ENCODE measurements around the gene DISC1.

DISC1 gene

GRCh38 chr1:231674575-231674974 lies 48.0 kb downstream of the DISC1 start:
- no peak for DNase-seq

DNA sequence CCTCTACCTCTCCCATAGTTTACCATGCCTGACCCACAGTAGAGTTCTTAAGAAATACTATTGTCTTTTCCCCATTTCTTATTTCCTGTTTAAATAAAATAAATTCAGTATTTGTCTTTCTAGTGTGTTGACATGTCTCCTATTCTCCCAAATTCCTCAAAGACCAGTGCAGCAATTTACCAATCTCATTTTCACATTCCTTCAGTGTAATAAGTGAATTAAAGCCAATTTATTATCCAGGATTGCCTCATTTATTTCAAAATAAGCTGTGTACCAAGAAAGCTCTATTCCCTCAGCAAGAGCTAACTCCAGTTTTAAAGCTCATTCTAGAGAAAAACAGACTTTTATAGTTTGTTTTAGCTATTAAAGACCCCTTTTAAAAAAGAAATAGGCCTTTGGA lies 49.9 kb downstream of the DISC1 start:
- no peak for DNase-seq

DNA sequence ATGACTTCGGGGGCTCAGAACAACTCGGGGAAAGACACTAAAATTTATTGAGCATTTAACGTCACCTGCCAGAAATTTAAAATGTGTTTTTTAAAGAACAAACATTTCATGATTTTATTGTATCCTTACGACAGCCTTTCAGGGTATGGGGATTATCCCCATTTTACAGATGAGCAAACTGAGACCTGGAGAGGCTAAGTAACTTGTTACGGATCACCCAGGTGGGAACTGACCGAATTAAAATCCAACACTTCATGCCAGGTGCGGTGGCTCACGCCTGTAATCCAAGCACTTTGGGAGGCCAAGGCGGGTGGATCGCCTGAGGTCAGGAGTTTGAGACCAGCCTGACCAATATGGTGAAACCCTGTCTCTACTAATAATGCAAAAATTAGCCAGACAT lies 50.9 kb downstream of the DISC1 start:
- no peak for DNase-seq

DNA sequence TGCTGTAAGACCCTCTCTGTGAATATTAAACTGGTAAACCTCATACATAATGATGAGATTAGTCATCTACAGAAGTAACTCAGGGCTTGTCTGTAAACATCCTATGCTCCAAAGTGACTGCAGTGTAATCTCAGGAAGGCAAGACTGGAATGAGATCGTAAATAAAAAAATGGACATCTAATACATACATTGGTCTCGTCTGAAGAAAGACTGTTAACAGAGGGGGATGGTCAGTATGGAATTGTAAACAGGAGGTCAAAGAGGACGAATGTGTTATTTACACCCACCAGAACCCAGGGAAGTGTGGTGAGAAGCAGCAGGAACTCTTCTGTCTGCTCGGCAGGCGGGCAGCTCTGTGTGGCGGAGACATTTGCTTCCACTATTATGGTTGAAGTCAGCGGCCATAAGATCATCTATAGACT lies 51.4 kb downstream of the DISC1 start:
- DNase-seq = no peak

DNA sequence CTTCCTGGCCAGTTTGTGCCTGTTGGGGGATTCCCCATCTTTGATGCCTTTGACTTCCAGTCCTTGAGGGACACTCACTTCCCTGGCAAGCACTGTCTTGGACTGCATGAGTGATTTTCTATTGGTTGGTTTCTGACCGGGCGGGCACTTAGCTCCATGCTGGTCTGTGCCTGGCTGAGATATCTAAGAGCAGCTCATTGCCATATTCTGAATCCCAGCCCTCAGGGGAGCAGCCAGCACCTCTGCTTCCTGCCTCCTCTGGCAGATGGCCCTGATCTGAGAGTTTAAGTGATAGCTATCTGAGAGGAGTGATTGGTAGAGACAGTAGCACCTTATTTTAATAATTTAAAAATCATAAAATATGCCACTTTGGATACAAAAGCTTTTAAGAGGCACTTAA lies 52.5 kb downstream of the DISC1 start:
- no peak for DNase-seq

DNA sequence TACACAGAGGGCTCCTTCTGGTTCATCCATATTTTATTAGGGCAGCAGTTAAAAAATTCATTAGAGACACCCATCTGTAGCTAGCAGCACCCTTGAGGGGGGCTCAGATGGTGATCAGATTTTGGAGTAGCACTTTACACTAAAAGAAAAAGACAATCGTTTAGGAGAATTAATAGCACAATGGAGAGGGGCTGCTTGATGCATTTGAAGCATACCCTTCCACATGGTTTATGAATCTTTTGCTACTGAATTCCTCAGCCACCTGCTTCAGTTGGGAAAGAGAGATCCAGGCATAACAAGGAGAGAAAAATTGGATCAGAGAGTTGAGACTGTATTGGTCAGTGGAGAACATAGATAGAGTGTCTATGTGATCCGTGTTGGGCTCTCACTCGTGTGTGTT lies 54.4 kb downstream of the DISC1 start:
- no peak for DNase-seq

DNA sequence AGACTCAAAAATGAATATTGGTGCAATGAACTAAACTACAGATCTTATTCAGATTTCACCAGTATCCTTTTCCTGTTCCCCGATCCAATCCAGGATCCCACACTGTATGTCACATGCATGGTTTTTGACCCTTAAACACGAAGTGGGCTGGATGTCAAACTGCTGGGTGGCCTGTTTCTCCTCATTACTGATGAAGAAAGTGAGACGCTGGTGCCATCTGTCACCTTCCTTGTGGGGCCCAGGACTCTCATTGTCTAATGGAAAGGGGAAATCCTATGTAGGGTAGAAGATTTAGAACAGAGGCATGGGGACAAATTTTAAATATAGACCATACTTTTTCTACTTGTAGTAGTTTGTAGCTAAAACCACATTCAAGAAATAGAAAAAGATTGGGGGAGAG lies 56.2 kb downstream of the DISC1 start:
- no peak for DNase-seq

DNA sequence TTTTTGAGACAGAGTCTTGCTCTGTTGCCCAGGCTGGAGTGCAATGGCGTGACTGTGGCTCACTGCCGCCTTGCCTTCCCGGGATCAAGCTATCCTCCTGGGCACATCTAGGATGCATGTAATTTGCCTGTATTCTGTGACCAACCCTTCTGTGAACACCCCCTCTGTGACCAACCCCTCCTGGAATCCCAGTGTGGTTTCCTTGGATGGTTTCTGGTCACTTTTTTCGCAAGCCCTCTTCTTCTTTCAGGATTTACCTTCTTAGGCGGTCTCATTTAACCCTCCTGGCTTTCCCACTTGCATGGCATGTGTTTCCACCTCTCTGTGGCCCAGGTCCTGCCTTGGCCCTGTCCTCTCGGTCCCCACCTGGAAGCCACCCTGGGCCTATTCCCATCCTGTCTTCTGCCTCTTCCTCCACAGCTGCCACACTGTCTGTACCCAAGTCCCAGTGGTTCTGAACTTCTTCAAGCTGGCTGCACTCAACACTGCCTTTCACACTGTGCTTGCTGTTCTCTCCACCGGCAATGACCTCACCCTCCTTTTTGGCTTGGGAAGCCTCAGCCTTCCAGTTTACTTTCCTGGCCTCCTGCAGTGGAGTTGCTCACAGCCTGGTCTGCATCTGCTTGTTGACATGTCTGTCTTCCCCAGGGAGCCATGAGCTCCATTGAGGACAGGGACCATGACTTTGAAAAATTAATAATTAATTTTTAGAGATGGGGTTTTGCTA lies 57.0 kb downstream of the DISC1 start:
- DNase-seq = no peak

DNA sequence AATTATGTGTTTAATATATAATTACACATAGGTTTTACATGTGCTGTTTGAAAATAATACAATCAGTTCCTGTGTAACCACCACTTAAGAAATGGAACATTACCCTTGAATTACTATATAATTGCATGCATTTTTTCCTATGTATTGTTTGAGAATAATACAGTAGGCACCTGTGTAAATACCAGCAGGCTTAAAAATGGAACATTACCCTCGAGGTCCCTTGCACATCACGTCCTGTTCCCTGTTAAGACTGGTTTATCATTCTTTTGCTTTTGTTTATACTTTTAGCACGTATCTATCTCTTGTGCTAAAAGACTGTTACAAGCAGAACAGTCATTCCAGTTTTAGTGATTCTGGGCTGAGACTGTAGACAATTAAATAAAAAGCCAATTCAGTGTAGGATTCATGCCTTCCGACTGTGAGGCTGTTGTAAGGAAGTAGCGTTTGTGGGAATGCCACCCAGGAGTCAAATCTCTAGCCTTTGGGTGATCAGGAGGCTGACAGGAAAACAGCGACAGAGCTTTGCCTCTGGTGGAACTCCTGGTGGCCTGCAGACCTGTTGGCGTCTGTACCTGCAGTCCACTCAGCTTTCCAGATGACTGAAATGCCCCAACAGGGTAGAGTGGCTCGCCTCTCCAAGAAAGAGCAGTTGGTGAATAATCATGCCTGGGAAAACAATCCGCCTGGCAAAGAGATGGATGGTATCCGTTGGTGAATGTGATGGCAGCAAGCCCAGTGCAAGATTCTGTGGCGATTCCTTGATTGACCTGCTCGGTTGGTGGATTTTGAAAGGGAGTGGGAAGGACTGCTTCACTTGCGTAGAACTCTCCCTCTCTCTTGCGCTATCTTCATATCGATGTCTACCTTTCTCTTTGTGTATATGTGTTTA lies 58.0 kb downstream of the DISC1 start:
- DNase-seq = no peak

GRCh38 chr1:231686384-231686783 lies 59.8 kb downstream of the DISC1 start:
- no peak for DNase-seq

DNA sequence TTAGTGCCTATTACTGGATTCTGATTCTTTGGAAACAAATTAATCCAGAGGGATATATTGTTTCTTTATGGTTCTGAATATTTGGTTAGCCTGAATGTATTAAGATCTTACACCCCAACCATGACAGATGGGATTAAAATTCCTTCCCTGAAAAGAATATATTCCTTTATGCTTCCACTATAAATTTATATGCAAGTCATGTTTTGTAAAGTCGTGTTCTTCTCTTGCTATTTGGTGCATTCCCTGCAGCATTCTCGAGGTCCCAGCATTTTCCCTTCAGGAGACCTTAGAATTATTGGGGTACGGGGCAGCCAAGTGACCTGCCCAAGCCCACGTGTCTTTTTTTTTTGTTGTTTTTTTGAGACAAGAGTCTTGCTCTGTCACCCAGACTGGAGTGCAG lies 62.4 kb downstream of the DISC1 start:
- DNase-seq = no peak

DNA sequence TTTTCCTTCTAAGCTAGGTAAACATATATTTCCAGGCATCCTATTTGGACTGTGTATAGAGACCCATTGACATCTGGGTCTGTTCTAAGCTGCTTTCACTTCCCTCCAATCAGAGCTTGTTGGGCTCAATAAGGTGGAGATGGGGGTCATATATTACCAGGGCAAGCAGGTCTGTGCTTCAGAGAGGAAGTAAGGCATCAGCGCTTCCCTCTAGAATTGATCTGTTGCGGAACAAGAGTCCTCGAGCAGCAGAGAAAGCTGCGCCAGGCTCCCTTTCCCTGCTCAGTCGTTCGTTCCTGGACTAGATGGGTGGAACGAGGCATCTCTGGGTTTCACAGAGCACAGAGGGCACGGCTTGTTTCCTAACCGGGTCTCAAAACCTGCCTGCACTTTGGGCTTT lies 63.5 kb downstream of the DISC1 start:
- no peak for DNase-seq

DNA sequence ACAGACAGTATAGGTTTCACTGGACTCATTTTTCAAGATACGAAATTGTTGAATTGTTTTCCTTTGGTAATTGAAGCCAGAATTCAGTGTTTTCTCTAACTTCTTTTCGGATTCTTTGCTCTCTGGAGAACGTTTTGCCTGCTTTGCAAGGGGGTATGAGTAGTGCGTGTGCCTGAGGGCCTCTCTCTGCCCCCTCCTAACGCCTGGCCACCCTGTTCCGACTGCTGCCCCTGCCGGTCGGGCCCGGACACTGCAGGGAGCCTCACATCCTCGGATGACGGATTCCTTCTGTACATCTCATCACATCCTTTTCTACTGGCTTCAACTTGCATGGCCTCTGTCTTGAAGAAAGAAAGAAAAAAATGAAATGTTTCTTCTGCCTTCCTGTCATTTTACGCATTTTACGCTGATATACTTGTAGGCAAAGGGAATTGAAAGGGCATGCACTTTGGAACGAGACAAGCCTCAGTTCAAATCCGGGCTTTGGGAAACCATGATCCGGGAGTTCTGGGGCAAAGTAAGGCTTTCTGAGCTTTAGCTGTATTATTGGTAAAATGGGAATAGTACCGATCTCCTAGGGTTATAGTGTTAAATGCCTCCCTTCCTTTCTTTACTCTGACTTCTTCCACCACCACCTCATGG lies 65.1 kb downstream of the DISC1 start:
- DNase-seq = no peak

GRCh38 chr1:231693361-231694074 lies 66.9 kb downstream of the DISC1 start:
- DNase-seq = no peak

- DNase-seq = no peak
Observed at GRCh38 chr1:231694075-231694431, 67.5 kb downstream of the DISC1 start.

DNA sequence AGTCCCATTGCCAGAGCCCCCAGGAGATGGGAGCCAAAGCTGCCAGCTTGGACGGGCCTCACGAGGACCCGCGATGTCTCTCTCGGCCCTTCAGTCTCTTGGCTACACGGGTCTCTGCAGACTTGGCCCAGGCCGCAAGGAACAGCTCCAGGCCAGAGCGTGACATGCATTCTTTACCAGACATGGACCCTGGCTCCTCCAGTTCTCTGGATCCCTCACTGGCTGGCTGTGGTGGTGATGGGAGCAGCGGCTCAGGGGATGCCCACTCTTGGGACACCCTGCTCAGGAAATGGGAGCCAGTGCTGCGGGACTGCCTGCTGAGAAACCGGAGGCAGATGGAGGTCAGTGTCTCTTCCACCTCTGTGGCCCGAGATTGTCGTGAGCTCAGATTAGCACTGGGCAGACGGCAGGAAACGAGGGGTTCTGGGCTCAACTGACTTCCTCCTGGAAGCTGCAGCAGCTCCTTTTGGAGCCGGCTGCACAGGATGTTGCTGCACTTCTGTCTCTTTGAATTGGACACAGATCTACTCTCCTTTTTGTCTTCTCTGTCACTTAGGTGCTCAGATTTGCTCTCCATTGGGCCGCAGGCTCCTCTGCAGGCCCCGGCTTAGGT lies 68.0 kb downstream of the DISC1 start:
- DNase-seq = no peak

DNA sequence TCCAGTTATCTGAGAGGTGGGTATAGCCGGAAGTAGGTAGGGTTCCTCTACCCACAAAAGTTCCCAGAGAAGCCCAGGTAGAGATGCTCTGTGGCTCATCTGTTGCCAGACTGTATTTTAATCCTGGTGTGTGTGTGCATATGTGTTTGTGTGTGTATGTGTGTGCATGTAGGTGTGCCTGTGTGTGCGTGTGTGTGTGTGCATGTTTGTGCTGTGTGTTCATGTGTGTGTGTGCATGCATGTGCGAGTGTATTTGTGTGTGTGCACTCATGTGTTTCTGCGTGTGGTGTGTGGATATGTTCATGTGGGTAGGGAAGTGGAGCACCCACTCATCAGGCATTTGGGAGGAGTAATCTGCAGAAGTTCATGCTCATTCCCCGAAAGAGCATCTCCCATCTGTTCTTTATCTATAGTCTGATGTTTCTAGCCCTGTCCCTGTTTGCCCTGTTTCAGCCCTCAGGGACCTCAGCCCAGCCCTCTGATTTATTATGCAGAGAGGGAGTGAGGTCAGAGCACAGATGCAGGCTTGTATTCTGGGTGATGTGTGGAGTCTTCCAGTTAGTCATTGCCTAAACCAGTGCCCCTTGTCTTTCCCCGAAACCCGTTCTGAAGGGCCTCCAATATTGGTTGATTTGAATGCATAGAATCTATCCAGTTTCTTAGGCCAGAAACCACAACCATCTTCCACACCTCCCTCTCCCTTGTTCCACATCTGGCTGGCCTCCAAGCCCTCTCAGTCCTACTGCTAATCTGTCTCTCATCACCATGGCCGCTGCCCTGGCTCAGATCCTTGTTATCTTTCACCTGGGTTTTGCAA lies 69.1 kb downstream of the DISC1 start:
- no peak for DNase-seq

DNA sequence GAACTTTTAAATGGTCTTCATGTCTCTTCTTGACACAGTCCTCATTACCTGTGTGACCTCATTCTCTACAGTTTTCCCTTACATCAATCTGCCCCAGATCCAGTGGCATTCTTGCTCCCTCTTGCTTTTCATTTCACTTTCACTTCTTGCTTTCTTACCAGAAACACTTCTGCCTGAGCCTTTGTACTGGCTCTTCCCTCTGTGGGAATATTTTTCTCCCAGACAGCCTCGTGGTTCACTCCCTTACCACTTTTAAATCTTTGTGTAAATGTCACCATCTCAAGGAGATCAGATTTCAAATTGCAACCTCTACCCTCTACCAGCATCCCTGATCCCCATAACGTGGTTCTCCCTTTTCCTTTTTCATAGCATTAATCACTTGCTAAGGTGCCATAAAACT lies 73.2 kb downstream of the DISC1 start:
- no peak for DNase-seq

GRCh38 chr1:231701306-231701705 lies 74.7 kb downstream of the DISC1 start:
- no peak for DNase-seq

- DNase-seq = no peak
Observed at GRCh38 chr1:231702331-231702730, 75.7 kb downstream of the DISC1 start.

DNA sequence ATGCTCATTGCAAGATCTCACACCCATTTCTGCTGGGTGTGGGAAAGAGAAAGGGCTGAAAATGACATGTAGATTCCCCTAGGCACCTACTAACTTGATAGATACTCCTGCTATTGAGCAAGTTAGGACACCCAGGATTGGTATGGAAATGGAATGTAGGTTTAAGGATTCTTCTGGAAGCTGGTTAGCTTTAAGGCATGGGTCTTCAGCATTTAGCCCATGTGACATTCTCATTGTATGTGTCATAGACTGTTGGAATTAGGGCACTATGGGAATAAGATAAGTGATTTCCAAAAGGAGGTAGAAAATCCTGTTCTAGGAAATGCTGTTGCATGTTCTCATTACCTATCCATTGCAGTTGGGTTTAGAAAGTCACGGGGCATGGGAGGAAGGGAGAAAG lies 76.2 kb downstream of the DISC1 start:
- DNase-seq = no peak

Measured in activated CD4-positive, CD25-positive, alpha-beta regulatory T cell (primary cell).